Measurements from ENCODE around the gene CHRND. TPM values are rescaled to one million over a fixed set of nuclear protein-coding genes. Genes with fewer than 3 reads are reported as not detected.
A peak's percentile ranks its signal among the peaks of the same experiment; 100 is the strongest.

The CHRND gene
- total and polyA plus RNA-seq, 7 experiments from 2014 or later = 0.13 TPM; not detected in 6

DNA sequence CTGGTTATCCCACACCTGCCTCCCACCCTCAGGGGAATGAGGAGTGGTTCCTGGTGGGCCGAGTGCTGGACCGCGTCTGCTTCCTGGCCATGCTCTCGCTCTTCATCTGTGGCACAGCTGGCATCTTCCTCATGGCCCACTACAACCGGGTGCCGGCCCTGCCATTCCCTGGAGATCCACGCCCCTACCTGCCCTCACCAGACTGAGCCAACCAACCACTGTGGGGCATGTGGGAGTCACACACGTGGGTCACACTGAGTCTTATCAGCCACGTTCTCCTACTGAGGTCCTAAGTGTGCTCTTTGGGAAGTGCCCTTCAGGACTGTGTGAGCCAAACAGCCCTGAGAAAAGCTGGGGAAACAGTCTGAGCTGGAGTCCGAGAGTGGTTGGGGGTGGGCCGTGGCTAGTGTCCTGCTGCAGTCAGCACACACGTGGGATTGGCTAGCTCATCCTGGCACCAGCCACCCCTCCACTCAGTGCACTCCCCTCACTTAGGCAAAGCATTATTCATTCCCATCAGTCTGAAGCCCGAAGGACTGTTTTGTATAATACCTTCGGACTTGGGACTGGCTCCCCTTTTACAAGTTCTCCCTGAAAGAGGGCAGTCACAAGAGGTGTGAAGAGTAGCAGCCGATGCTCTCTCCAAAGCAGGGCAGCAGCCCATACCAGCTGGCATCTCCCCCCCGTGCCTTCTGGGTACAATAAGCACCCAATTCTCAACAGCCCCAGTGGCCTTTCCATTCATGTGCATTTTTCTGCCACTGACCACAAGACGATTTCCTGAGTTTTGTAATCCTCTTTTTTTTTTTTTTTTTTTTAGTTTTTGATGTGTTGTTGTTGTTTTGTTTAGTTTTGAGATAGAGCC, 19.8 kb downstream of the CHRND start:
- H3K4me1 Mint-ChIP-seq = peaks cover 33 to 48% (median 42%) of the 10 kb centered on the region in 7 donors
- no peak for ATAC-seq

DNA sequence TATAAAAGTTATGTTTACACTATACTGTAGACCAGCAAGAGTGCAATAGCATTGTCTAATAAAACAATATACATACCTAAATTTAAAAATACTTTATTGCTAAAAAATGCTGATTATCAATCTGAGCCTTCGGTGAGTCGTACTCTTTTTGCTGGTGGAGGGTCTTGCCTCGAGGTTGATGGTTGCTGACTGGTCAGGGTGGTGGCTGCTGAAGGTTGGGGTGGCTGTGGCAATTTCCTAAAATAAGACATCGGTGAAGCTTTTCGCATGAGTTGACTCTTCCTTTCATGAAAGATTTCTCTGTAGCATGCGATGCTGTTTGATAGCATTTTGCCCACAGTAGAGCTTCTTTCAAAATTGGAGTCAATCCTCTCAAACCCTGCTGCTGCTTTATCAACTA, 22.0 kb downstream of the CHRND start:
- ChIA-PET CTCF (no interaction called here), POLR2A (interaction anchor here (0.6 kb wide), 1 partner anchor 1816 kb away, joined by 5 read pairs; no protein-coding TSS in a partner anchor)
- intact Hi-C loops (cut with micrococcal nuclease) = no loop called here
- Mint-ChIP-seq H3K4me3 (peak overlapping the region in 7 of 10 donors; percentile 13 to 100 (median 48)), H3K27ac (peak overlapping the region in 1 of 9 donors; percentile 53), H3K9me3 (peaks cover 0 to 4% (median 0%) of the 10 kb centered on the region in 11 donors), H3K36me3 (peaks cover 6 to 43% (median 25%) of the 10 kb centered on the region in 5 donors), H3K4me1 (peaks cover 40 to 66% (median 59%) of the 10 kb centered on the region in 7 donors), H3K27me3 (no peaks in the 10 kb centered on the region)
- no peak overlapping the region for H3K4me3 ChIP-seq (ENCODE audit: low read length)
- H3K27ac ChIP-seq (ENCODE audit: low read depth, low read length) = no peak overlapping the region
- no peak for DNase-seq
- peaks cover 15 to 31% of the 10 kb centered on the region in 2 donors for H3K4me1 ChIP-seq (ENCODE audit: control insufficient read depth in 2 of 2, insufficient read depth in 2 of 2, low read length in 2 of 2)
- peaks cover 0 to 24% (median 0%) of the 10 kb centered on the region in 3 experiments for H3K36me3 ChIP-seq (ENCODE audit: control insufficient read depth in 2 of 3, insufficient read depth in 3 of 3, low read length in 3 of 3)
- H3K27me3 ChIP-seq (ENCODE audit: control insufficient read depth in 2 of 2, insufficient read depth in 2 of 2, low read length in 2 of 2) = no peaks in the 10 kb centered on the region
- no peaks in the 10 kb centered on the region for H3K9me3 ChIP-seq (ENCODE audit: control insufficient read depth in 2 of 3, low read length in 3 of 3)
- ATAC-seq = no peak

More for the DNA sequence above, 19.8 kb downstream of the CHRND start:
- Histone ChIP-seq H3K27me3 (ENCODE audit: control insufficient read depth in 2 of 2, insufficient read depth in 2 of 2, low read length in 2 of 2) (no peaks in the 10 kb centered on the region), H3K27ac (ENCODE audit: low read depth, low read length) (no peak overlapping the region), H3K4me1 (ENCODE audit: control insufficient read depth in 2 of 2, insufficient read depth in 2 of 2, low read length in 2 of 2) (peaks cover 5 to 21% of the 10 kb centered on the region in 2 donors), H3K4me3 (ENCODE audit: low read length) (no peak overlapping the region), H3K9me3 (ENCODE audit: control insufficient read depth in 2 of 3, low read length in 3 of 3) (no peaks in the 10 kb centered on the region), H3K36me3 (ENCODE audit: control insufficient read depth in 2 of 3, insufficient read depth in 3 of 3, low read length in 3 of 3) (peaks cover 0 to 24% (median 0%) of the 10 kb centered on the region in 3 experiments)
- CTCF ChIA-PET = interaction anchor here (0.7 kb wide), 1 partner anchor 705 kb away, joined by 3 read pairs; no protein-coding TSS in a partner anchor
- intact Hi-C loops (cut with micrococcal nuclease) = no loop called here
- peaks cover 0 to 3% (median 0%) of the 10 kb centered on the region in 11 donors for H3K9me3 Mint-ChIP-seq
- DNase-seq = no peak
- POLR2A ChIA-PET = no interaction called here
- H3K27me3 Mint-ChIP-seq = no peaks in the 10 kb centered on the region
- H3K27ac Mint-ChIP-seq = no peak overlapping the region
- peaks cover 6 to 39% (median 25%) of the 10 kb centered on the region in 5 donors for H3K36me3 Mint-ChIP-seq
- H3K4me3 Mint-ChIP-seq = peak overlapping the region in 1 of 10 donors; percentile 18

DNA sequence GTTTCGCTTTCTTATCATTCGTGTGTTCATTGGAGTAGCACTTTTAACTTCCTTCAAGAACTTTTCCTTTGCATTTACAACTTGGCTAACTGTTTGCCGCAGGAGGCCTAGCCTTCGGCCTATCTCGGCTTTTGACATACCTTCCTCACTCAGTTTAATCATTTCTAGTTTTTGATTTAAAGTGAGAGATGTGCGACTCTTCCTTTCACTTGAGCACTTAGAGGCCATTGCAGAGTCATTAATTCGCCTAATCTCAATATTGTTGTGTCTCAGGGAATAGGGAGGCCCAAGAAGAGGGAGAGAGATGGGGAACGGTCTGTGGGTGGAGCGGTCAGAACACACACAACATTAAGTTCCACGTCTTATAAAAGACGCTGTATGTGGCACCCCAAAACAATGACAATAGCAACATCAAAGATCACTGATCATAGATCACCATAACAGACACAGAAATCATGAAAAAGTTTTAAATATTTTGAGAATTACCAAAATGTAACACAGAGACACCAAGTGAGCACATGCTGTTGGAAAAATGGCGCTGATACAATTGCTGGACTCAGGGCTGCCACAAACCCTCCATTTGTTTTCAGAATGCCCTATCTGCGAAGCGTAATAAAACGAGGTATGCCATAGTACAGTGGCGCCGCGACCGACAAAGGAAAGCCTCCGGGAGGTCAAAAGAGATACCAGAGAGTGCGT, 23.8 kb downstream of the CHRND start:
- H3K36me3 Mint-ChIP-seq = peaks cover 11 to 41% (median 32%) of the 10 kb centered on the region in 5 donors
- peak overlapping the region; percentile 92 for H3K27ac ChIP-seq (ENCODE audit: low read depth, low read length)
- peaks cover 0 to 21% (median 0%) of the 10 kb centered on the region in 3 experiments for H3K36me3 ChIP-seq (ENCODE audit: control insufficient read depth in 2 of 3, insufficient read depth in 3 of 3, low read length in 3 of 3)
- DNase-seq (no peak), ATAC-seq (no peak)
- peaks cover 52 to 79% (median 75%) of the 10 kb centered on the region in 7 donors for H3K4me1 Mint-ChIP-seq
- no peaks in the 10 kb centered on the region for H3K9me3 ChIP-seq (ENCODE audit: control insufficient read depth in 2 of 3, low read length in 3 of 3)
- H3K4me3 ChIP-seq (ENCODE audit: low read length) = peak overlapping the region; percentile 88
- peaks cover 0 to 4% (median 0%) of the 10 kb centered on the region in 11 donors for H3K9me3 Mint-ChIP-seq
- H3K27ac Mint-ChIP-seq = peak overlapping the region; percentile 97 to 100 (median 100)
- no peaks in the 10 kb centered on the region for H3K27me3 Mint-ChIP-seq
- H3K4me1 ChIP-seq (ENCODE audit: control insufficient read depth in 2 of 2, insufficient read depth in 2 of 2, low read length in 2 of 2) = peaks cover 15 to 32% of the 10 kb centered on the region in 2 donors
- ChIA-PET CTCF (no interaction called here), POLR2A (interaction anchor here (0.6 to 1.4 kb wide), 6 partner anchors 12 to 842 kb away, joined by 3 to 5 read pairs (median 3); partner anchors contain the start of genes ATG16L1 and PTMA)
- no peaks in the 10 kb centered on the region for H3K27me3 ChIP-seq (ENCODE audit: control insufficient read depth in 2 of 2, insufficient read depth in 2 of 2, low read length in 2 of 2)
- intact Hi-C loops (cut with micrococcal nuclease) = loop anchor here (1.0 to 10.0 kb wide), 17 partner anchors 57 to 1747 kb away; partner anchors contain the start of genes ATG16L1 (in 2 of the 2), DIS3L2 (in 2 of the 2), GIGYF2 (in 2 of the 2) and COPS7B (in 1 of the 2)
- H3K4me3 Mint-ChIP-seq = peak overlapping the region; percentile 91 to 100 (median 100)

DNA sequence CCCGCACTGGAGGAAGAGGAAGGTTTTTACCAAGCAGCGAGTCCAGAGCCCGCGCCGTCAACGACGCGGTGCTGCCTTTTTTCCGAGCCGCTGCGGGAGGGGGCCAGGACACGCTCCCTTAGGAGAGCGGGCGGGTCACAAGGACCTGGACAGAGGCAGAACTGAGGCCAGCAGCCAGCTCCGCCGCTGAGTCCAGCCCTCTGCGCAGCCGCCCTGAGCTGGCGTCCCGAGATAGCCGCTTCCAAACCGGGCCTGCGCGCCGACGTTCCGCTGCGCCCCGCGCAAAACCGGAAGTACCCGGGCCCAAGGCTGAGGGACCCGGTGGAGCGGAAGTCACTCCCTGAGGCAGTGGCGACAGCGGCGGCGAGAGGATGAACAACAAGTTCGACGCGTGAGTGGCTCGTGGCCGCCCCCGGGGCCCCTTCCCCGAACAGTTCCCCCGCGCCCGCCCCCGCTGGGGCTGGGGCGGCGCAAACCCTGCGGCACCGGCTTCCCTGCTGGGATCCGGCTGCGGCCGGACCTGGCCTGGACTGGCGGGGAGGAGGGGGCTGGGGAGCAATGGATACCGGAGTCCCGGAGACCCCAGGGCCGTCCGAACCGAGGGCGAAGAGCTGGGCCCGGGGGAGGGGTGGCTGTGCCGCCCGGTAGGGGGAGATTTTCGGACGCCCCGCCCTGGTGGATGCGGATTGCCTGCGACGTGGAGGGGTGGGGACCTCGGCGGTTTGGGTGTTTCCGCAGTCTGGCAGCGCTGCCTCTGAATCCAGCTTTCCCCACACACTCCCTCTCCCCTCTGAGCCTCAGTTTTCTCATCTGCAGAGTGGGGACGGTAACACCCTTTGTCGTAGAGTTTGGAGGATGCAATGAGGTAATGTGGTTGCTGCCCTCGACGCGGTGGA, 24.6 kb downstream of the CHRND start, which contains the start of the genes EIF4E2 and TIGD1:
Gene EIF4E2 (plus strand): TSS at position 336 of the 896 bp plus-strand sequence. CDS start 36 bp downstream, at position 372.
Gene TIGD1 (minus strand): TSS at position 204 of the 896 bp plus-strand sequence. CDS start 675 bp downstream, outside the sequence.
- H3K9me3 Mint-ChIP-seq = peaks cover 0 to 4% (median 0%) of the 10 kb centered on the region in 11 donors
- H3K4me1 ChIP-seq (ENCODE audit: control insufficient read depth in 2 of 2, insufficient read depth in 2 of 2, low read length in 2 of 2) = peaks cover 15 to 36% of the 10 kb centered on the region in 2 donors

DNA sequence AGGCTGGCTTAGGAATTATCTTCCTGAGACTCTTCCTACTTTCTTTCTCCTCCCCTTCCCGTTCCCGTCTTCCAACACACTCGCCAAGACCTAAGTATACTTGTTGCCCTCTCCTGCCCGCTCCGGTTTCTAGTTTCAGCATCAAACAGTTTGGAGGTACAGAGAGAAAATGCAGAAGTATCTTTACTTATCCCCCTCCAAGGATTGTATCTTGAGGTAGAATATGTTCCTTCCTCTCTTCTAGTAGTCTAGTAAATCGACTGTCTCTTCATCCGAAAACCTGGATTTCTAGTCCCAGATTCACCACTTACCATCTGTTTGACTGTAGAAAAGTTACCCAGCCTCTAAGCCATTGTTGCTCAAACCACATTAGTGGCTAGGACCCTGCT, 25.3 kb downstream of the CHRND start:
- peaks cover 0 to 11% (median 0%) of the 10 kb centered on the region in 3 experiments for H3K36me3 ChIP-seq (ENCODE audit: control insufficient read depth in 2 of 3, insufficient read depth in 3 of 3, low read length in 3 of 3)
- H3K4me3 ChIP-seq (ENCODE audit: low read length) = peak overlapping the region; percentile 88
- peaks cover 53 to 91% (median 85%) of the 10 kb centered on the region in 7 donors for H3K4me1 Mint-ChIP-seq
- H3K9me3 Mint-ChIP-seq = peaks cover 0 to 4% (median 0%) of the 10 kb centered on the region in 11 donors
- no peaks in the 10 kb centered on the region for H3K27me3 ChIP-seq (ENCODE audit: control insufficient read depth in 2 of 2, insufficient read depth in 2 of 2, low read length in 2 of 2)
- H3K9me3 ChIP-seq (ENCODE audit: control insufficient read depth in 2 of 3, low read length in 3 of 3) = no peaks in the 10 kb centered on the region
- peaks cover 11 to 45% (median 34%) of the 10 kb centered on the region in 5 donors for H3K36me3 Mint-ChIP-seq
- ChIA-PET POLR2A (interaction anchor here (0.5 to 1.4 kb wide), 4 partner anchors 21 to 1087 kb away, joined by 3 to 5 read pairs (median 4); partner anchors contain the start of genes NCL and PTMA), CTCF (no interaction called here)
- ATAC-seq (no peak), DNase-seq (no peak)
- H3K27ac ChIP-seq (ENCODE audit: low read depth, low read length) = peak overlapping the region; percentile 92
- no peaks in the 10 kb centered on the region for H3K27me3 Mint-ChIP-seq
- H3K4me1 ChIP-seq (ENCODE audit: control insufficient read depth in 2 of 2, insufficient read depth in 2 of 2, low read length in 2 of 2) = peaks cover 15 to 33% of the 10 kb centered on the region in 2 donors
- intact Hi-C loops (cut with micrococcal nuclease) = loop anchor here (2.0 to 10.0 kb wide), 11 partner anchors 56 to 1746 kb away; partner anchors contain the start of genes DIS3L2 (in 2 of the 2), ATG16L1 (in 1 of the 2), GIGYF2 (in 1 of the 2) and INPP5D (in 1 of the 2)
- peak overlapping the region; percentile 91 to 100 (median 99) for H3K4me3 Mint-ChIP-seq
- peak overlapping the region; percentile 94 to 100 (median 100) for H3K27ac Mint-ChIP-seq

More for the DNA sequence above, 24.6 kb downstream of the CHRND start, which contains the start of the genes EIF4E2 and TIGD1:
- Histone ChIP-seq H3K27ac (ENCODE audit: low read depth, low read length) (peak within 1 kb of the TSS; percentile 92), H3K27me3 (ENCODE audit: control insufficient read depth in 2 of 2, insufficient read depth in 2 of 2, low read length in 2 of 2) (no peaks in the 10 kb centered on the region), H3K36me3 (ENCODE audit: control insufficient read depth in 2 of 3, insufficient read depth in 3 of 3, low read length in 3 of 3) (peaks cover 0 to 16% (median 0%) of the 10 kb centered on the region in 3 experiments), H3K9me3 (ENCODE audit: control insufficient read depth in 2 of 3, low read length in 3 of 3) (no peaks in the 10 kb centered on the region), H3K4me3 (ENCODE audit: low read length) (peak within 1 kb of the TSS; percentile 88)
- Mint-ChIP-seq H3K27ac (peak within 1 kb of the TSS; percentile 97 to 100 (median 100)), H3K36me3 (peaks cover 11 to 43% (median 34%) of the 10 kb centered on the region in 5 donors), H3K4me1 (peaks cover 53 to 86% (median 83%) of the 10 kb centered on the region in 7 donors), H3K4me3 (peak within 1 kb of the TSS; percentile 91 to 100 (median 100)), H3K27me3 (no peaks in the 10 kb centered on the region)
- intact Hi-C loops (cut with micrococcal nuclease) = loop anchor here (1.0 to 10.0 kb wide), 17 partner anchors 56 to 1747 kb away; partner anchors contain the start of genes ATG16L1 (in 2 of the 2), DIS3L2 (in 2 of the 2), GIGYF2 (in 2 of the 2) and COPS7B (in 1 of the 2)
- ChIA-PET CTCF (no interaction called here), POLR2A (interaction anchor here (0.5 to 1.4 kb wide), 9 partner anchors 13 to 1086 kb away, joined by 3 to 5 read pairs (median 3); partner anchors contain the start of genes ATG16L1, NCL, PDE6D and PTMA)
- ATAC-seq (peak; percentile 91), DNase-seq (peak; percentile 82 to 93 (median 90))
